ENCODE results near the gene PSD.

Gene PSD

DNA sequence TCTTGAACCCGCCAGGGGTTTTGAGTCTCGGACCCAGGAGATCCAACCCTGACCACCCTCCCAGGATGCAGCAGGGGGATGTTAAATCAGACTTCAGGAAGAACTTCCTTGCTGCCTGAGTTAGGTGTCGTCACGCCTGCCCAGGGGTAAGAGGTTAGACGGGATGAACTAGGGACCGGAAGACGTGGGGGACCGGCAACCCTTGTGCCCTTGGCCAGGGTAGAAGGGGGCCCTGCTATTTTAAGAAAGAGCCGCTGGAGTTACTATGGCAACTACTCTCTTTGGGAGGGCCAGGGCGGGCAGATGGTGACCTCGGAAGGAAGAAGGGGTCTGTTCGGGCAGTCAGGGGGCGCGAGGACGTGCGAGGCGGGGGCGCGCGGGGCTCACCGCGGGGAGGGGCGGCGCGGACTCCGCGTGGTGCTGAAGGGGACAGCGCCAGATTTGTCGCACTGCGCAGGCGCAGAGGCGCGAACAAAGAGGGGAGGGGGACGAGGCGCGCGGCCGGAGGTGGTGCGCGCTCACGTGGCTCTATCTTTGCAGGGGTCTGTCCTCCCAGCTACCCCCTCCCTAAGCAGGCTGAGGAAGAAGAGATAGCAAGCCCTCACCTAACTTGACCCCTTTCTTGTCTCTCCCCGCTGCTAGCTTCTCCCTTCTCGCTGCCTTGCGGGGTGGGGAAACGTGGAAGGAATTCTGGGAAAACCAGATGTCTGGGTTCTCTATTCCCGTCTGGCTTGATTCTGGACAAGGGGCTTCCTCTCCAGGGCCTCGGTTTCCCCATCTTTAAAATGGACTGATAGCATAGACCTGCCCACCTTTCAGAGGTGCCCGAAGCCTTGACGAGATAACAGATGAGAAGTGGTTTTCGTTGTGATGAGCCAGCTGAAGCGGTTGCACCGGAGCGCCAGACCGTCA is 940 bp upstream of the PSD start:
- DNase-seq = peak; percentile 49 to 68 (median 60)

DNA sequence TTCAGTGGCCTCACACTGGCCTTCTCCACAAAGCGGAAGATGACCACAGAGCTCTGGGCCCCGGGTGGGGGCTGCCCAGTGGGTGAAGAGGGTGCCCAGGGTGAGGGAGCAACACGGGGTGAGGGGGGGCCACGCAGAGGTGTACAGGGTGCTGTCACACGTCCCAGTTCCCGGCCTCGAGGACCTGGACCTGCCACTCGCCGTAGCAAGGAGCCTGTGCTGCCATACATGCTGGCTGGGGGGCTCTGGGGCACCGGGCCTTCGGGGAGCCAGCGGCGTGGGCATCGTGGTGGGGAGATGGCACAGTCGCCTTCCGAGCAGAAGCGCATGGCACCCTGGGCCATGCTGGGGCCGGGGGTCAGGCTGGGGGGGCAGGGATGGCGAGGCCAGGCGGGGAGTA is 1.9 kb downstream of the PSD start:
- no peak for DNase-seq

DNA sequence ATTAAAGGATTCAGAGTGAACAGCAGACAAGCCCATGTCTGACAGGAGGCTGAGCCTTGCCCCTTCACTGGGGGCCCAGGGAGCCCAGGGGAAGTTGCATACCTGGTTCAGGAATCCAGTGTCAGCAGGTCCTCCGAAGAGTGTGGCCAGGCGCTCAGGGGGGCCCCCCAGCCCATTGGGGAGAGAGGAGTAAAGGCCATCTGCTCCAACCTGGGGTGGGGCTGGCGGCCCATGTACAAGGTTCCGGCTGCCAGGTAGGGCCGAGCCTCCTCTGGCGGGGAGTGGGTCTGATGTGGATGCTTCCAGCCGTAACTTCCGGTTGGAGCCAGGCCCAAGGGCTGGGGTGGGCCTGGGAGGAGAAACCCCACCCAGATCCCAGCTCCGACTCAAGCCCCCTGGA is 2.3 kb downstream of the PSD start:
- DNase-seq = no peak

DNA sequence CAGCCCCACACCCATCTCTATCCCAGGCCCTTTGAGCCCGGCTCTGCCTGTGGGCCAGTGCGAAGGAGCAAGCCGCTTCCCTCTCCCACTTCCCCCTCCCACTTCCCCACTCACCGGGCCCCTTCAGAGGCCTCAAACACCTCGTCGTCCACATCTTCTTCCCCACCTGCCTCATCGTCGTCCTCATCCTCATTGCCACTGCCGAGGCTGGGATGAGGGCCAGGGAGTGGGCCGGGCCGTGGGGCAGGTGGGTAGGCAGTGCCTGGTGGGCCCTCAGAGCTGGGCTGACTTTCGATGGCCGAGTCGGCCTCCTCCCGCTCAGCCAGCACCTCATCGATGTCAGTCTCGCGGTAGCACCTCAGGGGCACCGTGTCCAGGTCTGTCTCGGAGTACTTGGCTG is 3.8 kb downstream of the PSD start:
- DNase-seq = no peak

DNA sequence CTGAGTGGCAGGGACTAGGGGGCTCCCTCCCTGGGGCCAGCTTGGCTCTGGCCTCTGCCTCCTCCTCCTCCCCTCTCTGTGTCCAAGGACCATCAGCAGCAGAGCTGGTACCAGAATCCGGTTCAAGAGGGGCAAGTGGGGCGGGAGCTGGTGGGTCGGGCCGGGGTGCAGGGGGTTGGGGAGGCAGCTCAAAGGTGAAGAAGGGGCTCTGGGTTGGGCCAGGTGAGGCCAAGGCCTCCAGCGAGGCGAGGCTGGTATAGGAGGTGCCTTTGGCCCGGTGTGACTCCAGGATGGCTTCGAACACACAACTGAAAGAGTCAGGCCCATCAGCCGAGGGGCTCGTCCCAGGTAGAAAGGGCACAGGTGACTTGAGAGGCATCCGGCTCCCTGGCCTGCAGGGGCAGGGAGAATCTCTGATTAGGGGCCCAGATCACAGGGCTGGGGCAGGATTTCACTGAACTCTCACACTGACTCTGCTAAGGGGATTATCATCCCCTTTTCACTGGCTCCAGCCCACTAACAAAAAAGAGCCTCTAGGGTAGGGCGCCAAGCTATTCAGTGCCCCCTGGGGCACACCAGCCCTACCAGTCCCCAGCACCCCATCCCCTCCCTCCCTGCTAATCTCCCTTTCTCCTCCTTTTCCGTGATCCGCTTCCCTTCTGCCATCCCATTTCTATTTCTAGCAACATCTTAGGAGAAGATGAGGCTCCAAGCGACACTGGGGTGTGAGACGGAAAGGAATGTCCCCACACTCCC is 4.6 kb downstream of the PSD start:
- no peak for DNase-seq

DNA sequence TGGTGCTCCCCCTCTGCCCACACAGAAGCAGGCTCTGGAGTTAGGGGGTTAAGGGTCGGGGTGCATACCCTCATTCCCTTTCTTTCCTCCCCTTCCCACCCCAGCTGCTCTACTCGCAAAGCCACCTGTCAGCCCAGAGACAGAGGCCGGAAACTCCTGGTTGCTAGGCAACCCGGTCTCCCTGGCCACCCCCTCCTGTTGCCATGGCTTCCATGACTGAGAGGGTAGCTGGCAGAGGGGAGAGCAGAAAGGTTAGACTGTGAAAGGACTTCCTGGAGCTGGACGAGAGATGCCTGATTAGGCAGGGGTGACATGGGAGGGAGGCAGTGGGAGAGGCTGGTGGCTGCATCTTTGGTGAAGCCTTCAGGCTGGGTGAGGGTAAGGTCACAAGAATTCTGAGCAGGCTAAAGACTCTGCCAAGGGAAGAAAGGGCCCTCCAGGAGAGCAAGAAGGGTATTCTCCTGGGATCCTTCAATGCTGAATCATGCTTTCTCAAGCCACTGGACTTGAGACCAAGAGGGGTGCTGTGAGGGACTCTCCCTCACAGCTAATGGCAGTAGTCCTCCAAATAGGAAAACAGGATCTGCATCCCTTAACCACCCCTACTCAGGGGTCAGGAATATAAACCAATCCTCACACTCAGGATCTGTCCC is 5.4 kb downstream of the PSD start:
- no peak for DNase-seq

DNA sequence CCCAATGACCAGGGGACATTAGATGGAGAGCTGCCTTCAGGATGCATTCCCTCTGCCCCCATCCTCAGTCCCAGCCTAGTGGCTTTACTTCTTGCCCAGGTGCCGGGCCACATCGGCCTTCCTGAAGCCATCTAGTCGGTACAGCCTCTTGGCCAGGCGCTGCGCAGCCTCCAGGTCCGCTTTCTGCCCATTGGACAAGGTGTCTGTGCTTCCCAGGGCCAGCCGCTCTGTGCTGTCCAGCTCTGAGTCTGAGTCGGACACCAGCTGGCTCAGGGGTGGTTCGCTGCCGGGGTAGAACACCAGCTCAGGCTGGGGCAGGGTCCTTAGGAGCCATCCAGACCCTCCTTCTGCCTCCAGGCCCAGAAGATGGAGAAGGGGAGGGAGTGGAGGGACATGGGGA is 6.3 kb downstream of the PSD start:
- DNase-seq = no peak

DNA sequence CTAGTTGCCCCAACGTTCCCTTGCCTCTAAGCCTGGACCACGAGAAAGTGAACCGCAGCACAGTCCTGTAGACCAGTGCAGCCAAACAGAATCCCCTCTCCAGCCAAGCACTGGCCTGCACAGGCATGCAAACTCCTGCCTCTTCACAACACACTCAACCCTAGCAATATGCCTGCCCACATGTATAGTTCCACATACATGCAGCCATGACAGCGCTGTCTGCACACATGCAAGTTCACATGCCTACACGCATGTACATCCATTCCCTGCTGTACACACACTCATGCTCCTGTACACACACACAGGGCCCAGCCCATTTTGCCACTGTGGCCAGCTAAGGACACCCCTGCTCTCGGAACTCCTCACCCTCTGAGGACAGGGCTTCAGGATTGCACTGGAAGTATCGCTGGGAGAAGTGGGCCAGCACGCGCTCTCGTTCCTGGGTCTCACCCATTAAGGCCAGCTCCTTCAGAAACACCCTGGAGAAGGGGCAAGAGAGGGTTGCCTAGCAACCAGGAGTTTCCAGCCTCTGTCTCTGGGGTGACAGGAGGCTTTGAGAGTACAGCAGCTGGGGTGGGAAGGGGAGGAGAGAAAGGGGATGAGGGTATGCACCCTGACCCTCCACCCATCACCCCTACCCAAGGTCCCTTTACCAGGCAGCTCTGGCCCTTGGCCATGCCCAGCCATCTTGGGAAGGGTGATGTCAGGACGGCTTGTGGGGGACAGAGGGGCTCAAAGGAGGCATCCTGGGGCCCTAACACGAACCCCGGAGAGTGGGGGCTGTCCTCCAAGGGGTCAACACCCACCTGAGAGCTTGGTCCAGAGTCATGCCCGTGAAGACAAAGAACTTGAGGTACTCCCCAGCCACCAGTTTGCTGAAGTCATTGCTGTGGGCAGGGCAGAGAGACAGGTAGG is 7.0 kb downstream of the PSD start:
- DNase-seq = no peak

DNA sequence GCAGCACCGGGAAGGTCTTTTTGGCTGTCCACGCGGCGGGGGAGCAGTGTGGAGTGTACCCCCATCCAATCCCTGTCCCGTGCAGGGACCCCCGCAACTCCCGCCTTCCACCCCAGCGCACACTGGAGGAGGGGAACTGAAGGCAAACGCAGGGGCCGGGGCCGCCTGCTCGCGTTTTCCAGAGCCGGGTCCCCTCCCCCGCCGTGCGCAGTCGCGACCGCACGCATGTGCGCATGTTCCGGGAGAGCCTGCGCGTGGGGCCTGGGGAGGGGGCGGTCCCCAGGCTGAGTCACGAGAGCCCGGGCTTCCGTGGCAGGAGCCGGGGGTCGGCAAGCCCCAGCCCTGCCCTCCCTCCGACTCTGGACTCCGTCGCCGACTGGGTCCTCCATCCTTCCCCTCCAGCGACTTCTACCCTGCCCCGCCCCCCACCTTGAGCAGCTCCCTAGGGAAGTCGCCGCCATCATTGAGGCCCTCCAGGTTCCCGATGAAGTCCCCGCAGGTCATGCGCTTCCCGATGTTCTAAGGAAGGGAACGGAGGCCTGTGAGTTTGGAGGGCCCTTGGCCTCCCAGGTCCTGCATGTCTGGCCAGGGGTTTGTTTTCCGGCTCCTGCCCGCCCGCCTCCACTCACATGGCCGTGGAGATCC is 8.0 kb downstream of the PSD start:
- peak in 2 of 5 donors; percentile 45 to 46 for DNase-seq

DNA sequence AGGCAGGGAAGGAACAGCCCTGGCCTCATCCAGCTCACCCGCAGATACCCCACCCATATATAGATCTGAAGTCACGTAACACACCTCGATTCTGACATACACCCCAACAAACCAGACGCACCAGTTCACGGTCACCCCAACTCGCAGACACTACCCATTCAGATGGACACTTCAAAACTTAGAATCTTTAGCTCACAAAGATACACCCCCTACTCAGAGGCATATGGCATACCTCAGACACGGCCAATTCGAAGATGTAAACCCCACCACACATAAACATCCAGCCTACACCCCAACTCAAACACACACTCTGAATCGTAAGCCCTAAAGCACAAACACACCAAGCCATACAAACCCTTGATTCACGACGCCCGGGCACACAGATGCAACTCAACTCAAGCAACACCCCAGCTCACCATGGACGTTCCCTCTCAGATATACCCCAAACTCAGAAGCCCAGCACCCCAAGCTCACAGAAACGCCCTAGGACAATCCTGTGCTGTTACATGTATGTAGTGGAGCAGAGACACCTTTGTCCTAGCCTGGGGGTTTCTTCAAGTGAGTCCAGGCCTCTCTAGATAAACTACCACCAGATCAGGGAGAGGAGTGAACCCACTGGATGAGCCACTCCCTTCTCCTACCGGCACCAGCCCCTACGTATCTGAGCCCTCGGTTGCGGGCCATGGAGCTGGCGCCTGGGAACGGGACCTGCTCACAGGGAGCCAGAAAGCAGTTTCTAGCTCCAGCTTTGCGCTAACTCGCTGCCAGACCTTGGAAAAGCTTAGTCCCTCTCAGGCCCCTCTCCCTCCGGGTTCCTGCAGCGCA is 8.8 kb downstream of the PSD start:
- no peak for DNase-seq

DNA sequence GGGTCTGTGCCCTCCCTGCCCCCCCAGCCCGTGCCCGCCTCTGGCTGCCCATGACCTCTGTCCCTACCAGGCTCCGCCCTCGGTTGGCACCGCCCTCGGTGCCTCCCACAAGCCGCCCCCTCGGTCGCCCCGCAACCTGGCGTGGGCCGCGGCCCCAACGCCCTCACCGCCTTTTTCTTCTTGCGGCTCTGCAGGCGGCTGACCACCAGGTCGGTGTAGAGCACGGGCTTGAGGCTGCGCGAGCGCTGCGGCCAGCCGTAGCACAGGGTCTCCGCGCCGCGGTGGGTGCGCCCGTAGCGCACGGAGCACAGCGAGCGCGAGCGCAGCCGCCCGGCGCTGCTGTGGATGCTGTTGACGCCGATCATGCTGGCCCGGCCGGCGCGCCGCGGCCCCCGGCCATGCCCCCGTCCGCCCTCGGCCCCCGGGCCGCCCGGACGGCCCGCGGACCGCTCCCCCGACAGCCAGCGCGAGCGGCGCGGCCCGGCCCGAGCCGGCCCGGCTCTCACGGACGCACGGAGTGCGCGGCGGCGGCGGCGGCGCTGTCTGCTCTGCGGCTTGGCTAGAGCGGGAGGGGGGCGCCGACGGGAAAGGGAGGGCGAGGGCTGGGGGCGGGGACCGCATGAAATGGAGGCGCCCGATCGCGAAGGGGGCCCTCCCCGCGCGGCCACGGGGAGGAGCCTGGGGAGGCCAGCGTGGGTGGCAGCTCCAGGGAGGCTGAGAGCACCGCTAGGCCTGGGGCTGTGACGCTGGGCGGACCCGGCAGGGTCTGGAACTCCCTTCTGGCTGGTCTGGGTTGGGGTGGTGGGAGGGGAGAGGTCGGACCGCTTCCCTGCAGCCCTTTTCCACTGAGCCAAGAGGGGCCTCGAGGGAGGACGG is 9.6 kb downstream of the PSD start:
- DNase-seq = peak; percentile 40 to 67 (median 58)

DNA sequence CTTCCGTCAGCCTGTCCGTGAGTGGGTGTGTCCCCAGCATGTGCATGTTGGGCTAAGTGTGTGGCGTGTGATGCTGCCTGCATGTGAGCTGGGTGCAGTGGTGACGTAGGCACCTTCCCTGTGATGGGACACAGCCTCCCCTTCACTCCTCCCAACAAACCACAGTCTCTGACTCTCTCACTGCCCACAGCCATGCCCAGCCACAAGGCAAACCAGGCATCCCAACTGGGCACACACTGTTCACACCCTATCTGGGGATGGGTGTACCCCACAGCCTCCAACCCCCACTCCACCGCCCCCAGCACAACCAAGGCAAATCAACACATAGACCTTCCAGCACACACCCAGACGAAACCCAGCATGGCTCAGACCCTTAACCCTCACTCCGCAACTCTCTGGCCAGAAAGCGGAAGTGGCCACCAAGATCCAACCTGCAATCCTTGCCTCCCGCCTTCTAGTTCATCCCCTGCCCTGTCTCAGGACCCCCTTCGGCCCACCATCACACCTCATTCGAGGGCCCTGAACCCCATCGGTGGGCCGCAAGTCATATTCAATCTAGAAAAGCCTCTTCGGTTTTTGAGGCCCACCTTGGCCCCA is 10.4 kb downstream of the PSD start:
- peak in 1 of 5 donors; percentile 11 for DNase-seq

DNA sequence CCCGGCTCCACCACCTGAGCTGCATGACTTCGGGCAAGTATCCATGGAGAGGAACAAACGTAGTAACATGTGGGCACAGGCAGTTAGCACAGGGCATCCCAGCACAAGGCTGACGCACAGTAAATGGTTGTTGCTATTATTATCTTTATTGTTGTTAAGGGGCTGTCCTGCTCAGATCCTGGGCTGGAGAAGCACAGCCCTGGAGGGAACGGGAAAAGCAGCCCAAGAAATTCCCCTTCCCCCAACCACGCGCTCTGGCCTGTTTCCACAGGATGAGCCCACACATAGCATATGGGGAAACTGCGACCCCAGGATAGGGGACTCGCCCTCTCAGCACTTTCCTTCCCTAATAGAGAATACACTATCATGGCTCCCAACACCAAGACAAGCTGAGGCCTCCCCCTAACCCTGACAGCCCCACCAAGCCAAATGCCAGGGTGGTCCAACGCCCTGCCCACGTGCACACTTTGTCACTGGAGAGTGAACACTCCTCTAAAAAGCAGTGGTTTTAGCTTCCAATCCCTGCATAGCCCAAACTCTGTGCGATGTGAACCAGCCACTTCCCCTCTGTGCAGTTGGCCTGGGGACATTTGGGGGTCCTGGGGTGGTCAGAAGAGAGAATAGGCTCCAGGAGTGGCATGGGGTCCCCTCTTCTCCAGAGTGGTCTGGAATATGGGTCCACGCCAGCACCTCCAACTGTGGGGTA is 11.0 kb downstream of the PSD start:
- no peak for DNase-seq

DNA sequence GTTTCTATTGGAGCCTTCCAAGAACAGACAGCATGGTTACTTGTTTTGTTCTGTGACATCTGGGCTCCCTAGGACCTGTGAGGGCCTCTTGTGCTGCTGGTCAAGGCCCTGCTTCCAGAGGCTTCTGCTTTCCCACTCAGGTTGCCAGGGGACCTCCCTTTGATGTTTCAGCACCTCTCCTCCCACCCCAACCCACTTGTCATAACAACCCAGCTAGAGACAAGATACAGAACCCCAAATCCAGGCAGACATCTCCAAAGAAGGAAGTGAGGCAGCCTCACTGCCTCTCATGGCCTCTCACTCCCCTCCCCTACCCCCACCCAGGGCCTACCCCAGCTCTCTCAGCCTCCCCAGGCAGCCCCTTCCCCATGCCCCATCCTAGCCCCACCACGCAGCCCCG is 11.8 kb downstream of the PSD start:
- no peak for DNase-seq

DNA sequence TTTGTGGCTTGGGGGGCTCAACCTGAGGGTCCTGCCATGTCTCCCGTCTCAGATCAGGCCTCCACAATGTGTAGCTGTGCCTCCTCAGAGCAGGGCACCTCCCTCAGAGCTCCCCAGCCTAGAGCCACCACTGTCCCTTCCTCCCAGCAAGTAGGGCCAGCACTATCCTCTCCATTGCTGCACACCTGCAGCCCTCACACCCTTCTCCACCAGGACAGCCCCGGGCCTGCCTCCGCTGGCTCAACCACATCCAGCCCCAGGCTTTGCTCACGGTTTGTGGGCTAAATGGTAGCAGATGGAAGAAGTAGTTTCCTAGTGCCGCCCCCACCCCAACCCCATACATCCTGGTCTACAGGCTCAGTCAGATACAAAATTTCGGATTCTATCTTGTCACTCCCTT is 13.0 kb downstream of the PSD start:
- no peak for DNase-seq

DNA sequence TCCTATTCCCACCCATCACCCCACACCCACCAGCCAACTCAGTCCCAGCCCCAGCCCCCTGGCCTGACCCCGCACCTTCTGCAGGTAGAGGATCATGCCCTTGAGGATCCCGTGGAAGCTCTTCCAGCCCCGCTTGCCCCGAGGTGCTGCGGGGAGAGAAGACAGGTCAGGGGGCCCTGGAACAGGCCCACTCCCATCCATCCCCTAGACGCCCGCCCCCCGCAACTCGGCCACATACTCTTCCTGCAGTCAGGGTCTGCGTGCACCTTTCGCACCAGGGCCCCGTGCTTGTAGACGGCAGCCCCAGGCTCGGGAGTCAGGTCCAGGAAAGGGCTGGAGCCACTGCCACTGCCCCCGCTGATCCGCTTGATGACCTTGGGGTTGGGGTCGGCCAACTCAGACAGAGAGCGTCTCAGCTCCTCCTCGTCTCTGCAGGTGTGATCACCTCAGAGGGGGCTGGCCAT is 13.4 kb downstream of the PSD start:
- no peak for DNase-seq

DNA sequence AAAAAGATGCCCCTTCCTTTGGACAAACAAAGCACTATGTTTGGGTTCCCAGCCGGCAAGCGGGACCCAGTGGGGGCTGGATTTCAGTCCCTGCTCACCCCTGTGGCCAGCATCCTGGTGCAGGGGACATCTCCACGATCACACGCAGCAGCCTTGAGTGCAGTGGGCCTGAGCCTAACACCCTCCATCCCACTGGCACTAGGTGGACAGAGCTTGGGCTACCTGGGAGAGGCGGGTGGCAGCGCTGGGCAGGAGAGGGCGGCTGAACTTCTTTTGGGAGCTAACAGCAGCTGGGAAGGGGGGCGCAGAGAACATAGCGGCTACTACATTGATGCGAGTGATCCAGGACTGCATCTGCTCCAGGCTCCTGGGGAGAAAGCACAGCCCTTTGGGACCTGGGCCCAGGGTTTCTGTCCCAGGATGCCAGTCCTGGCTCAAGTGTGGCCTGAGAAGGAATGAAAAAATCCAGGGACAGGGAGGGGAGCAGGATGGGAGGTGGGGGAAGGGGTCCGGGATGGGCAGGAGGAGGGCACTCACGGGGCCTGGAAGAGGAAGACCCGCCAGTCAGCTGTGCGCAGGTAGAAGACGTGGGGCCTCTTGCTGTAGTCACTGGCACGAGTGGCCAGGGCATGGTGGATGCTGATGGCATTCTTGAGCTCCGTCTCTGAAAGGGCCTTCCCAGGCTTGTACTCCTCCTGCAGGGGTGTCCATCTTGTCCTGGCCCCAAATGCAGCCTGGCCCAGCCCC is 14.1 kb downstream of the PSD start:
- DNase-seq = no peak

DNA sequence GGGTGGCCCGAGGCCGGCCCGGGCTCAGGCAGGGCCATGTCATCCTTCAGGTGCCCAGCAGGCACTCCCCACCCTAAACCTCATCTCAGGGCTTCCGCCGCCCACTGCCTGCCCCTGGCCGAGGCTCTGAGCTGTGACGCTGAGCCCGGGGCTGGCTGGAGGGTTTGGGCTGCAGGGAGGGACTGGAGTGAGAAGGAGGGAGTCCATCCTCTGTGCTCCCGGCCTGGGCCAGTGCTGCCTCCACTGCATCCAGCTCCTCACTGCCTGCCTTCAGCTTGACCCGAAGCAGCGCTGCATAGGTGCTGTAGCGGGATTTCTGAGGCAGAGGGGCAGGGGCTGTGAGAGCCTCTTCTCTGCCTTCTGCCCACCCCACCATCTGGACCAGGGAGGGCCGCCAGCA is 15.5 kb downstream of the PSD start:
- DNase-seq = no peak
